HepG2 (cell line): ENCODE results near the gene AVPR2.

Experiments used
- HNRNPK ChIP-seq: fragments of 200-400 bp; formaldehyde crosslinking; IDR thresholded peaks from 2 replicates; pipeline ENCODE4 v1.6.1; 2018; ENCODE audit warnings: low read length, low read depth, moderate library complexity, mild to moderate bottlenecking; ENCODE audit not compliant: poor library complexity, severe bottlenecking
- RBAK ChIP-seq: sonication (generic); formaldehyde crosslinking; IDR thresholded peaks from 2 replicates; pipeline ENCODE4 v1.5.1; 2020; ENCODE audit warnings: mild to moderate bottlenecking, missing genetic modification reagents
- REL ChIP-seq: sonication (generic); formaldehyde crosslinking; conservative IDR thresholded peaks from 2 replicates; pipeline ENCODE4 v1.8.0; 2022; ENCODE audit warnings: mild to moderate bottlenecking, missing genetic modification reagents, moderate library complexity
- SAFB2 ChIP-seq: sonication (generic); formaldehyde crosslinking; IDR thresholded peaks from 2 replicates; pipeline ENCODE4 v1.5.1; 2020; ENCODE audit warnings: missing genetic modification reagents, low read depth, mild to moderate bottlenecking, borderline replicate concordance
- SRSF1 ChIP-seq: fragments of 200-400 bp; formaldehyde crosslinking; optimal IDR thresholded peaks from 2 replicates; pipeline ENCODE3; 2017; ENCODE audit warnings: mild to moderate bottlenecking, low read depth, low read length, moderate library complexity
- ZNF777 ChIP-seq: sonication (generic); formaldehyde crosslinking; IDR thresholded peaks from 2 replicates; pipeline ENCODE4 v1.4.0; 2020; ENCODE audit warnings: missing genetic modification reagents
- TF ChIP-seq, protein P1 (sequence below): sonication (generic); formaldehyde crosslinking; IDR thresholded peaks from 2 replicates; pipeline ENCODE4 v1.5.0; 2020; ENCODE audit warnings: mild to moderate bottlenecking, missing genetic modification reagents, moderate library complexity
- TF ChIP-seq, protein P2 (sequence below): sonication (generic); formaldehyde crosslinking; IDR thresholded peaks from 2 replicates; pipeline ENCODE4 v1.8.1; 2023; ENCODE audit warnings: missing genetic modification reagents, inconsistent platforms, borderline replicate concordance
- TF ChIP-seq, protein P3 (sequence below): sonication (generic); formaldehyde crosslinking; IDR thresholded peaks from 2 replicates; pipeline ENCODE4 v1.4.0; 2020; ENCODE audit warnings: mild to moderate bottlenecking, low read depth, missing genetic modification reagents

DNA sequence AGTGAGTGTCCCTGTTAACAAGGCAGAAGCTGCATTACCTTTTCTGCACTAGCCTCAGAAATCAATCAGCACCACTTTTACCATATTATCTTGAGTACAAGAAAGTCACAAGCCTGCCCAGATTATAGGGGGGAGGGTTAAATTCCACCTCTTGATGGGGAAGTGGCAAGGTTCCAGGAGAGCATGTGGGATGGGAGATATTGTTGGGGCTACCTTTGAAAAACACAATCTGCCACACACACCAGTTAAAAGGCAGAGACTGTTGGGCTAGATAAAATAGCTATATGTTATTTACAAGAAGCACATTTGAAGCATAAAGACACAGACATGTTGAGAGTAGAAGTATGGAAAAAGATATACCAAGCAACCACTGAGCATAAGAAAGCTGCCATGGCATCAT is 6.6 kb upstream of the AVPR2 start:
- TF ChIP-seq HNRNPK, result no peak
- TF ChIP-seq SRSF1, result no peak
- TF ChIP-seq, protein P1, sequence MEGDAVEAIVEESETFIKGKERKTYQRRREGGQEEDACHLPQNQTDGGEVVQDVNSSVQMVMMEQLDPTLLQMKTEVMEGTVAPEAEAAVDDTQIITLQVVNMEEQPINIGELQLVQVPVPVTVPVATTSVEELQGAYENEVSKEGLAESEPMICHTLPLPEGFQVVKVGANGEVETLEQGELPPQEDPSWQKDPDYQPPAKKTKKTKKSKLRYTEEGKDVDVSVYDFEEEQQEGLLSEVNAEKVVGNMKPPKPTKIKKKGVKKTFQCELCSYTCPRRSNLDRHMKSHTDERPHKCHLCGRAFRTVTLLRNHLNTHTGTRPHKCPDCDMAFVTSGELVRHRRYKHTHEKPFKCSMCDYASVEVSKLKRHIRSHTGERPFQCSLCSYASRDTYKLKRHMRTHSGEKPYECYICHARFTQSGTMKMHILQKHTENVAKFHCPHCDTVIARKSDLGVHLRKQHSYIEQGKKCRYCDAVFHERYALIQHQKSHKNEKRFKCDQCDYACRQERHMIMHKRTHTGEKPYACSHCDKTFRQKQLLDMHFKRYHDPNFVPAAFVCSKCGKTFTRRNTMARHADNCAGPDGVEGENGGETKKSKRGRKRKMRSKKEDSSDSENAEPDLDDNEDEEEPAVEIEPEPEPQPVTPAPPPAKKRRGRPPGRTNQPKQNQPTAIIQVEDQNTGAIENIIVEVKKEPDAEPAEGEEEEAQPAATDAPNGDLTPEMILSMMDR (CRISPR knock-in tag), result no peak
- TF ChIP-seq REL, result no peak
- no peak for TF ChIP-seq SAFB2 (CRISPR knock-in tag)
- TF ChIP-seq ZNF777 (CRISPR knock-in tag), result no peak
- TF ChIP-seq, protein P2, sequence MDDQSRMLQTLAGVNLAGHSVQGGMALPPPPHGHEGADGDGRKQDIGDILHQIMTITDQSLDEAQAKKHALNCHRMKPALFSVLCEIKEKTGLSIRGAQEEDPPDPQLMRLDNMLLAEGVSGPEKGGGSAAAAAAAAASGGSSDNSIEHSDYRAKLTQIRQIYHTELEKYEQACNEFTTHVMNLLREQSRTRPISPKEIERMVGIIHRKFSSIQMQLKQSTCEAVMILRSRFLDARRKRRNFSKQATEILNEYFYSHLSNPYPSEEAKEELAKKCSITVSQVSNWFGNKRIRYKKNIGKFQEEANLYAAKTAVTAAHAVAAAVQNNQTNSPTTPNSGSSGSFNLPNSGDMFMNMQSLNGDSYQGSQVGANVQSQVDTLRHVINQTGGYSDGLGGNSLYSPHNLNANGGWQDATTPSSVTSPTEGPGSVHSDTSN, result no peak
- TF ChIP-seq RBAK (CRISPR knock-in tag), result no peak
- TF ChIP-seq, protein P3, sequence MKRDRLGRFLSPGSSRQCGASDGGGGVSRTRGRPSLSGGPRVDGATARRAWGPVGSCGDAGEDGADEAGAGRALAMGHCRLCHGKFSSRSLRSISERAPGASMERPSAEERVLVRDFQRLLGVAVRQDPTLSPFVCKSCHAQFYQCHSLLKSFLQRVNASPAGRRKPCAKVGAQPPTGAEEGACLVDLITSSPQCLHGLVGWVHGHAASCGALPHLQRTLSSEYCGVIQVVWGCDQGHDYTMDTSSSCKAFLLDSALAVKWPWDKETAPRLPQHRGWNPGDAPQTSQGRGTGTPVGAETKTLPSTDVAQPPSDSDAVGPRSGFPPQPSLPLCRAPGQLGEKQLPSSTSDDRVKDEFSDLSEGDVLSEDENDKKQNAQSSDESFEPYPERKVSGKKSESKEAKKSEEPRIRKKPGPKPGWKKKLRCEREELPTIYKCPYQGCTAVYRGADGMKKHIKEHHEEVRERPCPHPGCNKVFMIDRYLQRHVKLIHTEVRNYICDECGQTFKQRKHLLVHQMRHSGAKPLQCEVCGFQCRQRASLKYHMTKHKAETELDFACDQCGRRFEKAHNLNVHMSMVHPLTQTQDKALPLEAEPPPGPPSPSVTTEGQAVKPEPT (CRISPR knock-in tag), result no peak
